Activated CD8-positive, alpha-beta T cell treated with anti-CD3 and anti-CD28 coated beads for 36 hours (primary cell): ENCODE measurements around the gene AP3B1. TPM values are rescaled to one million over a fixed set of nuclear protein-coding genes. Genes with fewer than 3 reads are reported as not detected.

Source experiments
- ATAC-seq: fragments of 200-7000 bp; cut with Tn5 transposase; one replicate; pipeline ENCODE4 v1.10.0; 2021; ENCODE audit warnings: mild to moderate bottlenecking, moderate library complexity
- CTCF ChIA-PET: fragments of 350-600 bp; sonication (Branson Sonifier 250); formaldehyde crosslinking; loops from one replicate; lab custom pipeline; 2021; ENCODE audit warnings: antibody characterized with exemption; lab: Charles Lee
- POLR2A ChIA-PET: fragments of 350-600 bp; sonication (Branson Sonifier 250); formaldehyde crosslinking; loops from one replicate; lab custom pipeline; 2021; ENCODE audit warnings: antibody characterized with exemption; lab: Charles Lee
- DNase-seq: peaks from one replicate; pipeline ENCODE4 v3.0.0-alpha.2; 2020
- H3K27ac Mint-ChIP-seq: one replicate; pipeline ENCODE4 v1.8.0; 2021; ENCODE audit warnings: mild to moderate bottlenecking, mixed read lengths
- H3K27me3 Mint-ChIP-seq: one replicate; pipeline ENCODE4 v1.8.0; 2021; ENCODE audit warnings: mixed read lengths
- H3K36me3 Mint-ChIP-seq: one replicate; pipeline ENCODE4 v1.8.0; 2021; ENCODE audit warnings: low read depth, mixed read lengths
- H3K4me1 Mint-ChIP-seq: one replicate; pipeline ENCODE4 v1.8.0; 2021; ENCODE audit warnings: low read depth, mixed read lengths
- H3K4me3 Mint-ChIP-seq: one replicate; pipeline ENCODE4 v1.8.0; 2021; ENCODE audit warnings: mild to moderate bottlenecking, moderate library complexity, mixed read lengths
- H3K9me3 Mint-ChIP-seq: one replicate; pipeline ENCODE4 v1.8.0; 2021; ENCODE audit warnings: mixed read lengths
- CTCF ChIP-seq: fragments of 200-600 bp; IDR thresholded peaks from one replicate; pipeline ENCODE4 v1.8.0; 2022; ENCODE audit warnings: antibody characterized with exemption, mild to moderate bottlenecking
- intact Hi-C: fragments of 100-400 bp; cut with micrococcal nuclease; formaldehyde crosslinking; loops from one replicate; pipeline ENCODE4 v1.10.0; 2022
- total RNA-seq, 2 experiments: library from RNA; stranded (reverse); gene quantifications; one replicate each; pipeline ENCODE4 v1.2.3, GENCODE V29; 2021

The AP3B1 gene
- total RNA-seq, 2 experiments from 2014 or later = 33.0 to 34.4 TPM

GRCh38 chr5:78000191-78000590 is 294.3 kb downstream of the AP3B1 start:
- TF ChIP-seq CTCF = no peak
- DNase-seq = no peak
- intact Hi-C loops = no loop called here
- no peaks in the 10 kb centered on the region for H3K27me3 Mint-ChIP-seq
- H3K27ac Mint-ChIP-seq = no peak overlapping the region
- CTCF ChIA-PET = no interaction called here
- no peak for ATAC-seq
- H3K9me3 Mint-ChIP-seq = no peaks in the 10 kb centered on the region
- H3K36me3 Mint-ChIP-seq = peaks cover 7% of the 10 kb centered on the region
- POLR2A ChIA-PET = no interaction called here
- no peaks in the 10 kb centered on the region for H3K4me1 Mint-ChIP-seq
- H3K4me3 Mint-ChIP-seq = no peak overlapping the region

- no peak overlapping the region for H3K4me3 Mint-ChIP-seq
- POLR2A ChIA-PET = no interaction called here
- peaks cover 7% of the 10 kb centered on the region for H3K36me3 Mint-ChIP-seq
- no peak overlapping the region for H3K27ac Mint-ChIP-seq
- no peaks in the 10 kb centered on the region for H3K4me1 Mint-ChIP-seq
- DNase-seq = no peak
- CTCF ChIA-PET = no interaction called here
- no peak for TF ChIP-seq CTCF
- no peak for ATAC-seq
- intact Hi-C loops = no loop called here
- no peaks in the 10 kb centered on the region for H3K9me3 Mint-ChIP-seq
- H3K27me3 Mint-ChIP-seq = no peaks in the 10 kb centered on the region
These were observed 295.1 kb downstream of the AP3B1 start for GRCh38 chr5:77999399-77999798.

GRCh38 chr5:77996943-77997342 is 297.6 kb downstream of the AP3B1 start:
- ChIA-PET POLR2A (no interaction called here), CTCF (no interaction called here)
- Mint-ChIP-seq H3K4me3 (no peak overlapping the region), H3K27me3 (no peaks in the 10 kb centered on the region), H3K36me3 (peaks cover 11% of the 10 kb centered on the region), H3K4me1 (no peaks in the 10 kb centered on the region), H3K27ac (no peak overlapping the region), H3K9me3 (no peaks in the 10 kb centered on the region)
- ATAC-seq (no peak), DNase-seq (no peak)
- intact Hi-C loops = no loop called here
- no peak for TF ChIP-seq CTCF

- ChIA-PET CTCF (no interaction called here), POLR2A (no interaction called here)
- no peak overlapping the region for H3K27ac Mint-ChIP-seq
- ATAC-seq = no peak
- intact Hi-C loops = no loop called here
- peaks cover 9% of the 10 kb centered on the region for H3K36me3 Mint-ChIP-seq
- H3K9me3 Mint-ChIP-seq = no peaks in the 10 kb centered on the region
- no peaks in the 10 kb centered on the region for H3K4me1 Mint-ChIP-seq
- DNase-seq = no peak
- no peak overlapping the region for H3K4me3 Mint-ChIP-seq
- no peaks in the 10 kb centered on the region for H3K27me3 Mint-ChIP-seq
- TF ChIP-seq CTCF = no peak
These were observed 298.6 kb downstream of the AP3B1 start for GRCh38 chr5:77995793-77996409.

GRCh38 chr5:77994943-77995342 is 299.6 kb downstream of the AP3B1 start:
- ChIA-PET CTCF (no interaction called here), POLR2A (no interaction called here)
- Mint-ChIP-seq H3K9me3 (no peaks in the 10 kb centered on the region), H3K36me3 (peaks cover 9% of the 10 kb centered on the region), H3K4me1 (no peaks in the 10 kb centered on the region), H3K27ac (no peak overlapping the region), H3K4me3 (no peak overlapping the region), H3K27me3 (no peaks in the 10 kb centered on the region)
- ATAC-seq = no peak
- intact Hi-C loops = no loop called here
- no peak for TF ChIP-seq CTCF
- no peak for DNase-seq
